T-helper 2 cell treated with Interferon-gamma antibody and Interleukin-4, amounts not matched to agents 100 ng/mL and 5 ng/mL, for 36 hours (primary cell): ENCODE data around the gene GNRHR. TPM values are rescaled to one million over a fixed set of nuclear protein-coding genes. Genes with fewer than 3 reads are reported as not detected.

Experiments used
- intact Hi-C: fragments of 100-400 bp; cut with micrococcal nuclease; formaldehyde crosslinking; loops from one replicate; pipeline ENCODE4 v1.15.1; 2023
- total RNA-seq: library from RNA; stranded (reverse); gene quantifications from 2 replicates; pipeline ENCODE4 v1.2.3, GENCODE V29; 2022

The GNRHR gene
- total RNA-seq, 1 donor from 2014 or later, result not detected

DNA sequence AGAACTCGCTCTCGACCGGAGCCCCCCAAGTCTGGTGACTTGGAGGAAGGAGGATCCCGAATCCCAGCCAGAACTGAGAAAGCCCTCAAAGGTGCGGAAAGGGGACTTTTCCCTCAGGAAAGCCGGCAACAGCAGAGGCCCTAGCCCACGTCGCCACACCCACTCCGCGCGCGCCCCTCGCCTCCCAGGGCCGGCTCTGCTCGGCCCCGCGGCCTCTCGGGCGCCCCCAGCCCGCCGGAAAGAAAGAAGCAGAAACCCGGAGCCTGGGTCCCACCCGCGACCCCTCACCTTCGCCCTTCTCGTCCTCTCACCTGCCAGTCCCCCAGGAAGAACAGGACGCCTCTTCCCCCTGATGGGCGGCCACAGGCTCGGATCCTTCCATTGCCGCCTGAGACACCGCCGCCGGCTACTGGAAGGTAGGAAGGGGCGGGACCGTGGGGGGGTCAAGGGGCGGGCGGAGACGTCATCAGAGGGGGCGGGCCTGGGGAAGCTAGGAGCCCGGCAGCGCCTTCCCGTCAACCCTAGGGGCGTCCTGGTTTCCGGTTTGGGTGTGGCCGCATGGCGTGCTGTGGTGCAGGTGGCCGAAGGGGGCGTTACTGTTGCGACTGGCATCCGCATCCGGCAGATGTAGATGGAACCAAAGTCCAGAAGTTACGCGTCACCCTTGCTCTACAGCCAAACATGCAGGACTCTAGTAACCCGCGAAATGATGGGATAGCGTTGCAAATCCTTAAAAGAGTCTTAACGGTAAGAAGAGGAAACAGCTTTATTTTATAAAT lies 53.3 kb downstream of the GNRHR start, which contains the start of gene UBA6:
Gene UBA6, minus strand, starts transcription at position 418 of the 779 bp plus-strand sequence. Its CDS starts 36 bp downstream, at position 382.
- intact Hi-C loops, result loop anchor here (1.0 to 5.0 kb wide), 6 partner anchors 16 to 649 kb away; partner anchors contain the start of genes CENPC and YTHDC1

DNA sequence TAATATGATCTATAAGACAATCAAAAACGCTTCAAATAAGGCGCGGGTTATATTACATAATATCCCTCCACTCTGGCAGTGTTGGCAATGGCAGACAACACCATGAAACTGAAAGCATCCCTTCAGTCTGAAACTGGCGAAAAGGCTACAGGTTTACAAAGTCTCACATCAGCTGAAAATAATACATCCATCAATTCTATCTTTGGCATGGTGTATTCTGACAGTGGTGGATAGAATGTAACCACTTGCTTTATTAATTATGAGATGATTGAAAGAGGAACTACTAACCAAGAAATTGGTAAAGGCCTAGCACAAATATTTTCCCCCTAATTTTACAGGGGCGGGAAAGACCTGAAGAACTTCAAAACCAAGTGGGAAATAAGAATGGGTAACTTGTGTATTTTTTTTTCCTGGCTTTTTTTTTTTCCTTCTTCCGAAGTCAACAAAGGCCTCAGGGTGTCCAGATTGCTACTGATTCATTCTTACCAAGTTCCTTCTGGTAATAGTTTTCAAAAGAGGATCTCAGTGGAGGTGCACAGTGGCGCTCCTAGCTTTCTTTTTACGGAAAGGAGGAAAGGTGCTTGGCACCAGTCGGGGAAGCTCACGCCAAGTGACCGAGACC lies 54.0 kb downstream of the GNRHR start:
- intact Hi-C loops, result loop anchor here (1.0 to 5.0 kb wide), 3 partner anchors 47 to 119 kb away; no protein-coding TSS in a partner anchor

DNA sequence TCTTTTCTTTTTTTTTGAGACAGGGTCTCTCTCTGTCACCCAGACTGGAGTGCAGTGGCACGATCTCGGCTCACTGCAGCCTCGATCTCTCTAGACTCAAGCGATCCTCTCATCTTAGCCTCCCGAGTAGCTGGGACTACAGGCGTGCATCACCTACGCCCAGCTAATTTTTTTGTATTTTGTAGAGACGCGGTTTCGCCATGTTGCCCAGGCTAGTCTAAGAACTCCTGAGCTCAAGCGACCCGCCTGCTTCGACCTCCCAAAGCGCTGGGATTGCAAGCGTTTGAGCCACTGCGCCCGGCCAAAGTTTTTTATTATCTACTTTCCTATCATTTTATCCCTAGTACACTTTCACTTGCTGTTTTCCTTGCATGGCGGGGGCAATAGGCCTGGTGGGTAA lies 54.6 kb downstream of the GNRHR start:
- intact Hi-C loops, result loop anchor here (1.0 to 5.0 kb wide), 3 partner anchors 48 to 118 kb away; no protein-coding TSS in a partner anchor

DNA sequence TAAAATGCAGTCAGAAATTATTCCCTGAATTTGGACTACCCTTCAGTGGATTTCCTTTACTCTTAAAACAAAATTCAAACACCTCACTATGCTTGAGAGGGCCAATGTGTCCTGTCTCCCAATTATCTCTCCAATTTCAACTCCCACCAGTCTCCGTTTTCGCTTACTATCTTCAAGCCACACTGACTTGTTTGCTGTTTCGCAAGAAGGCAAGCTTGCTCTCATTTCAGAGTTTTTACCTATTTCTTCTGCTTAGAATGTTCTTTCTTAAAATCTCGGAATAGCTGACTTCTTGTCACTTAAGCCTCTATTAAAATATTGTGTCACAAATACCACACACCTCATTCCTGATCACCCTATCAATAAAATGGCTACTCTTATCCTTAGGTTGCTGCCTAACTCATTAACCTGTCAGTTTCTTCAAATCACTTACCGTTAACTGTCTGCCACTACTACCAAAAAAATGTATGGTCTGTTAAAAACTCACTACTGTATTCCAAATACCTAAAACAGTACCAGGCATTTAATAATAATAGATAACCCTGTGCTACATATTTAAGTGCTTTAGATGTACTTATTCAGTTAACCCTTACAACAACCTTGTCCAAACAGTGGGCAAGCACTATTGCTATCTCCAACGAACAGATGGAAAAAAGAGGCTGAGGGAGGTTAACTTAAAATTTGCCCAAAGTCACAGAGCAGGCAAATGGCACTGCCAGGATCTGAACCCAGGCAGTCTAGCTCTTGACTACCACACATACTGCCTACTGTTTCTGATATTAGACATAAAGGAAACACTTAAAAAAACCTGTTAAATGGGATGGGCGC lies 56.1 kb downstream of the GNRHR start:
- intact Hi-C loops, result no loop called here

DNA sequence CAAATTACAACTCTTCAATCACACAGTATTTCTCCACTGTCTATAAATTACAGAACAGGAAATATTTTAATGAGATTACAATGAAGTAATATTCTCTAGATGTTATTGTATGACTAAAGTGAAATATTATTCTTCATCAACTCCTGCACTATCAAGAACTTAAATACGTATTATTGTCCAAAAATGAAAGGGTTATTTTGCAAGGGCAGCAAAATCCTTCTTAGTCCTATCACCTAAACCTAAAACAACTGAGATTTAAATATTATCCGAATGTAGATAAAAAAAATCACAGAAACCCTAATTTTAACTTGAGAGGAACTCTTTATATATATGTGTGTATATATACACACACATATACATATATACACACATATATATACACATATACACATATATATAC lies 58.1 kb downstream of the GNRHR start:
- intact Hi-C loops, result no loop called here

DNA sequence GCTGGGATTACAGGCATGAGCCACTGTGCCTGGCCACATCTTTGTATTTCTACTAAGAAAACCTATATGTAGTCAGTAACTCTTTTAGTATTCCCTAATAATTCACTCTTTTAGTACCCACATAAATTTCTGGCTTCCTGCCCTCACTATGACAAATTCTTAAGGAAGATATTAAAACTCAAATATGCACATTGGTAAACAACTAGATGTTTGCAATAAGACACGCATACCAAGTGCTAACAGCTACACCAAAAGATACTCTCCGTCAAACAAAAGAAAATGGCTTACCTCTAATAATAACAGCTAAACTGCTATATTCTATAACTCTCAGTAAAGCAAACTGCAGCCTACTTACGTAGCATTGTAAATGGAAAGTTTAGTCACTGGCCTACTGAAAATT lies 59.5 kb downstream of the GNRHR start:
- intact Hi-C loops, result no loop called here

DNA sequence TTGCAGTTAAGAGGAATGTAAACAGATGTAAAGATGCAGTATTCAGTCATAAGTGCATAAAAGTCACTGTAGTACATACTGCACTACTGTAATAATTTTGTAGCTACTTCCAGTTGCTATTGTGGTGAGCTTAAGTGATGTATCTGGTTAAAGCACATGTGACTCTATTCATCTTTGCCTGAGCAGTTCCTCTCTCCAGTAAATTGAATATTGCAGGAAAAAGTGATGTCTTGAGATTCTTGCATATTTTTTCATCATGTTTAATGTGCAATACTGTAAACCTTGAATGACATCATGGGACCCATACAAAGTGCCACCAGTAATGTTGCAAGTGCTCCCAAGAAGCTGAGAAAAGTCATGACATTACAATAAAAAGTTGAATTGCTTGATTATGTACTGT lies 62.9 kb downstream of the GNRHR start:
- intact Hi-C loops, result no loop called here

Other genes with a start within 250 kb of the GNRHR start
- gene CENPC, start 208.9 kb downstream of the GNRHR start, total RNA-seq, result 34.3 and 37.3 TPM in 2 replicates
- 45.7 and 46.6 TPM in 2 replicates for gene STAP1, start 195.7 kb downstream of the GNRHR start, total RNA-seq
- gene UBA6, start 53.2 kb downstream of the GNRHR start, total RNA-seq, result 59.5 and 69.9 TPM in 2 replicates
- gene TMPRSS11D, start 129.6 kb upstream of the GNRHR start, total RNA-seq, result not detected in 2 replicates
- not detected in 2 replicates for gene TMPRSS11A, start 209.1 kb upstream of the GNRHR start, total RNA-seq